HG02642 (cell line): ENCODE results near the gene THADA.
"Not testable (repeated sequence)": the region's sequence is repeated elsewhere in the genome, so short reads cannot be mapped to it uniquely, and the experiment has no call there.

Experiments
- ATAC-seq: cut with Tn5 transposase; IDR thresholded peaks from one replicate; pipeline ENCODE4 v1.9.1; 2021; ENCODE audit warnings: mild to moderate bottlenecking; ENCODE audit not compliant: unreplicated experiment, poor library complexity

THADA gene

DNA sequence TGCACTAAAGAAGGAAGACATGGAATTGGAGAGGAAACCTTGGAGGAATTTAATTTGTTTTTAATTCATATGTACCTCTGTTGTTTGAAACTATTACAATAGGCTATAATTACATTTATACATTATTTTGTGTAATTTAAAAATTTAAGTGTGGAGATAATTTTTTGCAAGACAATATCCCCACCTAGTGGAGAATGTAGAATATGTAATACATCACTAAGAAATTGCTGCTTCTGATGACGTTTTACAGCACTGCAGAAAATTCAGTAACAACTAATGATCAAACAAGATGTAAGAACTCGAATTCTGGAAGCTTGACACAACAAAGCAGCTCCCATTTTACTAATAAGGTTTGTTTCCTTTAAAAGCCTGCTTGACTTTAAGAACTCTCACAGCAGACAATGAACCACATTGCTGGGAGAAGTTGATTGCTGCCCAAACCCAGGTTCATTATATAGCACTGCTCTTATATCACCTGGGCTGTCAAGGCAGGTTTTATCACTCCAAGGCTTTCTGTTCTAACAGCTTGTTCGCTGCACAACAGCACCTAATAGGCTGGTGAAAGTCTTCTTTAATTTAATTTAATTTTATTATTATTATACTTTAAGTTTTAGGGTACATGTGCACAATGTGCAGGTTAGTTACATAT is 53.4 kb downstream of the THADA start:
- no peak for ATAC-seq

DNA sequence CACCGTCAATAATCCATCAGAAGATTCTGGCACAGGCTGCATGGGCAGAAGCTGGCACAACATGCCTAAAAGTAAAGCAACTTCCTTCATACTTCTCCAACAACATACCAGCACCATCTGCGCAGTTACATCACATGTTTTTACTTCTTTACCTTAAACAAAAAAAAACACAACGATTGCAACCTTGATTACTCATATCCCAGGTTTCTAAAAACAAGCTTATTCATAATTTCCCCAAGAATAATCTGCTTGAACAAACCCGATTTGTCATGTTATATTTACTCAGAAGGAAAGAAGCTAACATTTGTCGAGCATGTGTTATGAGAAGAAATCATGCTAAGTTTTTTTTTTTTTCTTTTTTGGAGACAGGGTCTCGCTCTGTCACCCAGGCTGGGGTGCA is 54.7 kb downstream of the THADA start:
- ATAC-seq = no peak

DNA sequence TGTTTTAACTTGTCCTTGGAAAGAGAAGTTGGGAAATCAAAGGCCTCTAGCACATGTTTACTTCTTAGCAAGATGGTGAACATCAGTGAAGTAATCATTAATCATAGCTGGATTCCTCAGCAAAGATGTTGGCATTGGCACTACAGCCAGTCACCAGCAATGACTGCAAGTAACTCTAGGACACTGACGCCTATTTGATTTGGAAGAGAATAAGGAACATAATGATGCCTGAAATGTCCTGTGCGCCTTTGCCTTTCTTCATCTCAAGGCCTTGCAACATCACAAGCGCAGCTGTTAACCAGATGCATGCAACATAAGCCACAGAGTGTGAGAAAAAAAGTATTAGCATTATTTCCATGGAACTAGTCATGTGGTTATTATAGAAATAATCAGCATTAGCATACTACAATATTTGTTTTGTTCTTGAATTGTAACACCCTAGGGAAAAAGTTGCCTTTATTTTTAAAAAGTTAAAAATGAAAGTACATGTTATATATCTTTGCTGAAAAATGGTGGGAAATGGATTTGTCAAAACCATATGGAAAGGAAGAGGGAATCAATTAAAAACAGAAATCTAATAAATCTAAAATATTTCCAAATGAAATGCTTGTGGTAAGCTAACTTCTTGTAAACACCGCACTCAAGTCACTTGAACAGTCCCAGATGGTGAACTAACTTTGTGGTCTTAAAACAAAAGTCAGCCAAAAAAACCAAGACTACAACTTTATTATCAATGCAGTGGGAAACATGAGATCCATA is 55.6 kb downstream of the THADA start:
- no peak for ATAC-seq

DNA sequence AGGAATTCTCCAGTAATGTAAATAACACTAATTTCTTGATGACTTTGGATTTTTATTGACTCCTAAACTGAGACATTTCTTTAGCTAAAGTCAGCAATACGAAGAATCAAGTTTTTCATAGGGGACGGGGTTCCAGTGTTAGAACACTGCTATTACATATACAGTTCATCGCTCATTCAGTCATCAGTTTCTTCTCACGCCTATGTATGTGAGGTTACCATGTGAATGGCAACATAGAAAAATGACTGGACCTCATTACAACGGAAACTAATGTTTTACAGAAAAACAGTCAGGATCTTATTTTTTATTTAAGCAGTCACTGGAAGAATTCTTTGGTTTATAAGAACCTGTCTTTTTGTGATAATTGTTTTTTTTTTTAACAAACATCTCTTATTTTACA is 56.4 kb downstream of the THADA start:
- ATAC-seq = no peak

DNA sequence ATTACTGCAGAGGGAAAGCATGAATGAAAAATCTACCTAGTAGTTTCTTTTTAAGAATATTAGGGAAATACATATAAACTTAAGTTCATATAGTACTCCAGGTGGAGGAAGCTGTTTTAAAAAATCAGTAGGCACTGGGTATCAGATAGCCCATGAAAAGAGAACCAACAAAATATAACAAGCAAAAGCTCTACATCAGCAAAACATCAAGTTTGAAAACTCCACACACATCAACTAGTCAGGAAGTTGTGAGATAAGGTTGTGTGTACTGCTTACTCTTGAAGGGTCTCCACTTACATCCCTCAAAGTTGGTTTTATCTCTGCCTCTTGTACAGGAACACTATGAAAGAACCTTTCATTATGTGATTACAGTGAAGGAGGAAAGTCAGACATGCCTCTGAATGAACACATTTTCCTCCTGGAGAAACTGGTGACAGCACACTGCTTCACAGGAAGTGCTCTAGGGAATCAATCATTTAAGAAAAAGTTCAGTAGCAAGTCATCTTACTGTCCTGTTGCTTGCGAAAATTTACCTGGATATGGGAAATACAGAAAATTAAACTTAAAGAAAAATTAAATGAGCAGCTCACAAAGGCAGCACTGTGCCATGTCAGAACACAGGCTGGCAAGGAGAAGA is 57.7 kb downstream of the THADA start:
- ATAC-seq = no peak

DNA sequence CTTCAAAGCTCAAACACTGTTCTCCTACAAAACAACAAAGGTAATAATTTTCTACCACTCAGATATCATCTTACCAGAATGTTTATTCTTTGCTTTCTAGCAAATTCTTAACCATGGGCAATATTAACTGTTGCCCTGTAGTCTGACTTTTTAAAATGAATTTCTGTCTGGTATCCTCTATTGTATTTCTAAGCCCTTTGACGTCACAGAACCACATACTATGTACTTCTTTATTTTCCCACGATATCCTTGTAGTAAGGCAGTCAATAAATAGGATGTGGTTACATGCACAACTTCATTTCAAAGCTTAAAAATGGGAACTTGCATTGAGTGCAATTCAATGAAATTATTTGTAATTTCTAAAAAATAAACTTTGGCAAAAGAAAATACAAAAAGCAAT is 58.7 kb downstream of the THADA start:
- no peak for ATAC-seq

DNA sequence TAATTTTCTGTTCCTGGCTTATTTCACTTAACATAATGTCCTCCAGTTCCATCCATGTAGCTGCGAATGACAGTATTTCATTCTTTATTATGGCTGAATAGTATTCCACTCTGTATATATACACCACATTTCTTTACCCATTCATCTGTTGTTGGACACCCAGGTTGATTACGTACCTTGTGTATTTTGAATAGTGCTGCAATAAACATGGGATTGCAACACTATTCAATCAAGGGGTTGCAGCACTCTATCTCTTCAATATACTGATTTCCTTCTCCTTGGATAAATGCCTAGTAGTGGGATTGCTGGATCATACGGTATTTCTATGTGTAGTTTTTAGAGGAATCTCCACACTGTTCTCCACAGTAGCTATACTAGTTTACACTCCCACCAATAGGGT is 61.3 kb downstream of the THADA start:
- no peak for ATAC-seq

DNA sequence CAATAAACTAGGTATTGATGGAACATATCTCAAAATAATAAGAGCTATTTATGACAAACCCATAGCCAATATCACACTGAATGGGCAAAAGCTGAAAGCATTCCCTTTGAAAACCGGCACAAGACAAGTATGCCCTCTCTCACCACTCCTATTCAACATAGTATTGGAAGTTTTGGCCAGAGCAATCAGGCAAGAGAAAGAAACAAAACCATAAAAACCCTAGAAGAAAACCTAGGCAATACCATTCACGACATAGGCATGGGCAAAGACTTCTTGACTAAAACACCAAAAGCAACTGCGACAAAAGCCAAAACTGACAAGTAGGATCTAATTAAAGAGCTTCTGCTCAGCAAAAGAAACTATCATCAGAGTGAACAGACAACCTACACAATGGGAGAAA is 63.3 kb downstream of the THADA start:
- ATAC-seq = not testable (repeated sequence)

DNA sequence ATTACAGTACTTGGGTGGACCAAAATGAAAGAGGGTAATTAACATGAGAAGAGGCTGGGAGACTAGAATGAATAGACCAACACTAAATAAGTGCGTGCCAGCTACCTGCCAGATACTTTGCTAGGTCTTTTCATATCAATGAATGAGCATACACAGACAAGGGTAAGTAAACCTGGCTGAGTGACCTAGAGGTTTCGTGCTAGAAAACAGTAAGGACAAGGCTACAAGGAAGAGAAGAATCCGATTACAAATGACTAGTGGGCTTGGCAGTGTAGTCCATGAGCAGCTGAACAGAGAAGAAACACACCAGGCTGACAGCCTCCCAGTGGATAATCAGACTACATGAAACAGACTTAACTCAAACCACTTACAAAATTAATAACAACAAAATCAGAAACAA is 64.6 kb downstream of the THADA start:
- ATAC-seq = no peak

DNA sequence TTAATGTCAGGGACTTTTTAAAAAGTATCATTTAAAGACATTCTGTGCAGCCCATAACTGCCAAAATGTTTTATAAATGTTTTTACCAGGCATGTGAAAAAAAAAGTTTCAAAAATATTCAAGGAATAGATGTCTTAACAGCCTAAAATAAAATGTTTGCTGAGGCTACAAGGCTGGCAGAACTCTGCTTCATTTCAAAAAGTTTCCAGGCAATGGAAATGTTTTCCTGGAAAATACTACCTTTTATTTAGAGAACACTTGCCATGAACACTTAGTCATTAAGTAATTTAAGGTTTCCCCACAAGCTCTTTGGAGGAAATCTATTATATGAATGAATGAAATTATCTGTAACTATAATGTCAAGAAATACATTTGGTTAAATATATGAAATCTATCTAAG is 68.8 kb downstream of the THADA start:
- ATAC-seq = no peak

DNA sequence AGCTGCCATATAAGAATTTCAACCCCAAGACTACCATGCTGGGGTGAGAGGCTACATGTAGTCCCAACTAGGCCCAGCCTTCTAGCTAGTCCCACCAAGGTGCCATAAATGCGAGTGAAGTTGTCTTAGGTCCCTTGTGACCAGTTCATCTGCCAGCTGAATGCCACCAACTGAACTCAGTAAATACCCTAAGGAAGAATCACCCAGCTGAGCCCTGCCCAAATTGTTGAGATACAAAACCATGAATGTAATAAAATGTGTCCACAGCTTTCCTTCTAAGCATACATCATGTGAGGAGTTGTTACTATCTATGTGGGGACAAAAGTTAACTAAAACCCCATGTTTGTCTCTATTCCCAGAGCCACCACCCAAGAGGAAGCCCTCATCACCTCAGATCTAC is 70.3 kb downstream of the THADA start:
- no peak for ATAC-seq

DNA sequence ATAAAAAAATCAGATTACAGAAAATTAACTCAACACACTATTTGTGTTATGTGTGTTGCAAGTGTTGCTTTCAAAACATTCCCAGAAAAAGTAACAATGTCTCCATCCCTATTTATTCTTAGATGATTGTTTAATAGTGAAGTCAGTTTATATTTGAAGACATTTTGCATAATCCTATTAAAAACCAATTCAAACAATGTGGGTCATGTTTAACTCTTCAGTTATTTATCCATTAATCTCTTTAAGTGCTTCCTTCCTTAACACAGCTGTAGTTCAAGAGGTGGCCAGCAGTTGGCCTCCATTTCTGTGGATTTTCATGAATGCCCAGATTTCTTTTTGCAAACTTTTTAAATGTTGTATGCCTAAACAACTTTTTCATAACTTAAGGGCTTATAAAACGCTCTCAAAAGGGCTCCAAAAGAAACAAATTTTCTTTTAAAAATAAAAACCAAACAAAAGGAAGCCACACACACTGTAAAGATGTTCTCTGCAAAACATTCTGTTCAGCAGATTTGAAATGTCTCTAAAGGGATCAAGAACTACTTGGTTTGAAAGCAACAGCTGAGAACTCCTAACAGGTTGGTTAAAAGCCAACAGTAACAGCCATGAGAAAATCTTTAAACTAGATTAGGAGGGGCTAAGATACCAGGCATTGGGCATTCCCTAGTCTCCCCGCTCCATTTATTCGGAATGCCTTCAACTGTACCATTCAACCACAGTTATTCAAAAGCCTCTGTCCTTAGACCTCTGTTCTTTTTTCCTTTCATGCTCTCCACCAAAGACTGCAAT is 71.5 kb downstream of the THADA start:
- ATAC-seq = no peak

DNA sequence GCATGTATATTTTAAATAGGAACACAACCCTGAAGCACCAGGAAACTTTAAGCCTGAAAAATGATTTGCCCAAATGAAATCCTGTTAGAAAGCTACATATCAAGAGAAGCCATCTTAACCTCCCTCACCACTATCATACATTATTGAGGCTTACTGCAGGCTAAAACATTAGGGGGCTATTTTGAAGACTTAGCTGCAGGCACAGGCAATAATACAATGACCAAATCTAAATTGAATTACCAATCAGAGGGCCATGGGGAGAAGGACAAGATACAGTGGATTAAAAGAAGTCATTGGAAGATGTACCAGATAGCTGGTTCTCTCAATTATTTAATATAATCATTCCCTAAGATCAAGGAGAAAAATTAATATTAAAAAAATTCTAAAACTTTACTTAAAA is 73.7 kb downstream of the THADA start:
- no peak for ATAC-seq

DNA sequence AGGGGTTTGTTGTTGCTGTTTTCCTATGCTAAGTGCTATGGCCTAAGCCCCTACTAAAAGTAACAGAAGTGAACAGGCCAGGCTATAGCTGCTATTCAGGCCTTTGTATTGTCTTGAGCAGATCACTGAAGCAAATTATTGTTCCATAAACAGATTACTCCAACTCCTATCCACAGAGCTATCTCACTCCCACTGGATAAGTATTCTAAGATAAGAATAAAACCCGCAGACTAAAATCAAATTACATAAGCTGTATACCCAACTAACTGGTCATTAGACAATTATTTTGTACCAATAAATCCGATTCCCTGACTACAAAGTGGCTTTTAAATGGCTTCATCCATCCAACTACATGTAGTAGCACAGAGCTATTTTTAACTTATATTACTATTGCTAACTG is 74.3 kb downstream of the THADA start:
- ATAC-seq = no peak

DNA sequence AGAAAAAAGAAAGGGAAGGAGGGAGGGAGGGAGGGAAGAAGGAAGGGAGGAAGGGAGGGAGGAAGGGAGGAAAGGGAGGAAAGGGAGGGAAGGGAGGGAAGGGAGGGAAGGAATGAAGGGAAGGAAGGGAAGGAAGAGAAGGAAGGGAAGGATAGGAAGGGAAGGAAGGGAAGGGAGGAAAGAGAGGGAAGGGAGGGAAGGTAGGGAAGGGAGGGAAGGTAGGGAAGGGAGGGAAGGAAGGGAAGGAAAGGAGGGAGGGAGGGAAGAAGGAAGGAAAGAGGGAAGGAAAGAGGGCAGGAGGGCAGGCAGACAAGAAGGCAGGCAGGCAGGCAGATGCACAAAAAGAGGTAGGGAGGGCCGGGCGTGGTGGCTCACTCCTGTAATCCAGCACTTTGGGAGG is 74.9 kb downstream of the THADA start:
- ATAC-seq = no peak

DNA sequence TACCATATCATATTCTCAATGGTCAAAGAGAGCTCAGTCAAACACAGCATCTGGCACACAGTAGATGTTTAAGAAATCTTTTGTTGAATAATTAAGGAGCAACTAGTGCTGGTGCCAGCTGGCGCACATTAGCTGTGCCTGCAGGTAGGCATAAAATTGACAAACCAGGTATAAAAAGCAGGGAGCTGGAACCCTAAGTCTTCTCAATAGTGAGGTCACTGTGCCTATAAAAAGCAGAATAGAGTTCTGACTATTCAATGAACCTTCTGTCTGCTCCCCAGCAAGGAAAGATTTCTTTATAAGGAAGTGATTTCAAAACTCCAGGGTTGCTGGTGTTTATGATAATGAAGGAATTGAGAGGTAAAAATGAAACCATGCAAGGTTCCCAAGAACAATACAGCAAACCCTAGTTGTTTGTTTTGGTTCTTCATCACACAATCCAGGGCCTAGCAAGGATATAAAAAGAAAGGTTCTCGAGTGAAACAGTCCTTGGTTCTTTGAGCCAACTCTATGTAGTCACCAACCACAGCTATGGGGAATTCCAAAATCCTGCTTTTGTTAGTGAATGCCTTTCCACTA is 76.1 kb downstream of the THADA start:
- no peak for ATAC-seq

DNA sequence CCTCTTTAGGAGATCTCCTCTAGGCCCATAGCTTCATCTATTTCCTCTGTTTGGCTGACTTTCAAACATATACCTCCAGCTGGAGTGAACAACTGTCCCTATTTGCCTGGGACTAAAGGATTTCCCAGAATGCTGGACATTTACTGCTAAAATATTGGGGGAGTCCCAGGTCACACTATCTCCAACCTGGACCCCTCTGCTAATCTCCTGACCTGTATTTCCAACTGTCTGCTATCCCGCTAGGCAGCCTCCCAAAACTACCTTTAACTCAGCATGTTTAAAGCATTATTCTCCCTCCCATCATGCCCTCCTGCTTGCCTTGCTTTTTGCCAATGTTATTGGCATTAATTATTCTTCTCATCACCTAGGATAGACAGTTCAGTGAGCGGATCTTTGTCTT is 77.1 kb downstream of the THADA start:
- ATAC-seq = no peak

DNA sequence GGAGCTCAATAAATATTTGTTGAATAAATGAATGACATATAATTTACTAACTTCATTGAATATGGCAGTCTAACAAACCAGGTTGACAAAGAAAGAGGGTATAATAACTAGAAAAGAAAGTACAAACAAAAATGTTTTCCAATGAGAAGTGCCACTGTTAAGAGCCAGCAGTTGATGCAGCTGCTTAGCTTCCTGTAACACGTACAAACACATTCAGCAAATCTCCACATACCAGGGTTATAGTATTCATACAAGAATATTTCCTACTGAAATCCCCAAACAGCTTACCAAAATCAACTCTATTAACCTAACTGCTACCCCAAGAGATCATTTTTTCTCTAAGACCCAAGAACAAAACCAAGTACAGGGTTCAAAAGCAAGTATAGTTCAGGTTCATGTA is 77.7 kb downstream of the THADA start:
- ATAC-seq = no peak

DNA sequence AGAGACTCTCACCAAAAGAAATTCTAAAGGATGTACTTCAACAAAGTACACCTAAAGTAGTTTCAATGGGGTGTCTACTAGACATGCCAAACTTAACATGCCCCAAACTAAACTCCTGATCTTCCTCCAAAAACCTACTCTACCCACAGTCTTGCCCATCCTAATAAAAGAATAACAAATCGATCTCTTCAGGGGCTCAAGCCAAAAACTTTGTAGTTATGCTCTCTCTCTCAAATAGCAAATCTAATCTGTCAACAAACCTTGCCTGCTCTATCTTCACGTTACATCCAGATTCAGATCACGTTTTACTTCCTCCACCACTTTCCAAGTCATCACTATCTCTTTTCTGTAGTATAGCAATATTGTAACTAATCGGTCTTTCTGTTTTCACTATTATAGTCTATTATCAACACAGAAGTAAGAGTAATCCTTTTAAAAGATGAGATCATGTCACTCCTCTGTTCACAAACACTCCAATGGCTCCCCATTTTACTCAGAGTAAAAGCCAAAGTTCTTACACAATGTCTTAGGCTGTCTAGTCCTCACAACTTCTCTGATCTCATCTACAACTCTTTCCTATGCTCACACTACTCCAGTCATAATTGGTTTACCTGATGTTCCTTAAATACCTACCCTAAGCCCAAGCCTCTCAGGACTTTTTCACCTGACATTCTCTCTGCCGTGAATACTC is 79.9 kb downstream of the THADA start:
- ATAC-seq = no peak

DNA sequence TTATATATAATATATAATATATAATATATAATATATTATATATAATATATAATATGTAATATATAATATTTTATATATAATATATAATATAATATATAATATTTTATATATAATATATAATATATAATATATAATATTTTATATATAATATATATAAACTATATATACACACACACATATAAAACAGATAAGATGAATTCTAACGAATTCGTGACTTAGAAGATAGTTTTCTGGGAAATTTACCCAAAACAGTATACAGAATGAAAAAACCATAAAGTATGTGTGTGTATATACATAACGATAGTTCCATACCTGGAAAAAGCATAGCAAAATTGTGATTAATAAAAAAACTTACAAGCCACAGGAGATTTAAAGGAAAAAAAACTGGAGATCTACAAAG is 80.6 kb downstream of the THADA start:
- no peak for ATAC-seq
